K562 (cell line): ENCODE results near the gene ELP5. TPM values are rescaled to one million over a fixed set of nuclear protein-coding genes. Genes with fewer than 3 reads are reported as not detected.

Source experiments
- ATAC-seq: fragments of 200-7000 bp; cut with Tn5 transposase; 3 replicates; pipeline ENCODE4 v1.9.1; 2020; ENCODE audit warnings: moderate library complexity
- BruUV-seq: library from RNA; stranded (reverse); fragments of 400-500 nt; replicated peaks from 2 replicates; lab custom pipeline; 2021; lab: Mats Ljungman, UMichigan
- CTCF ChIA-PET: fragments of 300-600 bp; formaldehyde crosslinking; extraction: SDS; loops from one replicate; lab custom pipeline; 2021; ENCODE audit warnings: low intra/inter-chr PET ratio; lab: Yijun Ruan, JAX
- POLR2A ChIA-PET: fragments of 300-600, 350-650 bp; sonication (Branson Sonifier 250); formaldehyde crosslinking; extraction: SDS; loops from one replicate; lab custom pipeline; 2021; ENCODE audit warnings: antibody characterized with exemption, inconsistent platforms; lab: Yijun Ruan, JAX
- DNase-seq, 4 experiments: peaks; one replicate each; pipeline versions ENCODE4 v3.0.0 to v3.0.0-alpha.2; 2011 to 2018; ENCODE audit warnings: low spot score in 3 of 4, mixed read lengths in 3 of 4; ENCODE audit errors: extremely low read depth in 1 of 4
- FAIRE-seq: peaks from 2 replicates; lab custom pipeline; 2011; peaks lifted over from hg19 to GRCh38; lab: Jason Lieb, UNC
- H2AFZ ChIP-seq: 2 replicates; pipeline ENCODE4 v1.6.0; 2011; ENCODE audit warnings: low read depth, low read length, control low read depth, inconsistent platforms
- H3K27ac ChIP-seq: fragments of 200-600 bp; 3 replicates; pipeline ENCODE4 v1.8.0; 2011; ENCODE audit warnings: low read depth, mild to moderate bottlenecking, control low read depth, inconsistent platforms, low read length, moderate library complexity, mixed read lengths; ENCODE audit errors: extremely low read depth
- H3K27me3 ChIP-seq, 2 experiments: fragments of 300-600 bp in 1 of 2; 2 replicates in 1 of 2; 3 replicates in 1 of 2; pipeline versions ENCODE4 v1.6.0 to v1.8.0; 2011; ENCODE audit warnings: inconsistent platforms in 2 of 2, low read length in 2 of 2, mild to moderate bottlenecking in 1 of 2, mixed read lengths in 1 of 2, moderate library complexity in 1 of 2; ENCODE audit not compliant: control insufficient read depth in 2 of 2, insufficient read depth in 2 of 2
- H3K36me3 ChIP-seq: fragments of 300-600 bp; 3 replicates; pipeline ENCODE4 v1.8.0; 2011; ENCODE audit warnings: mild to moderate bottlenecking, low read length, inconsistent platforms; ENCODE audit not compliant: control insufficient read depth, insufficient read depth
- H3K4me1 ChIP-seq, 2 experiments: fragments of 200-600 bp in 1 of 2; replicated peaks in 1 of 2; 2 replicates in 1 of 2; 3 replicates in 1 of 2; pipeline versions ENCODE4 v1.5.1 to v1.8.0; 2011; ENCODE audit warnings: inconsistent platforms in 2 of 2, low read length in 2 of 2, mild to moderate bottlenecking in 1 of 2, mixed read lengths in 1 of 2, moderate library complexity in 1 of 2; ENCODE audit not compliant: control insufficient read depth in 2 of 2, insufficient read depth in 2 of 2
- H3K4me2 ChIP-seq: 2 replicates; pipeline ENCODE4 v1.6.1; 2011; ENCODE audit warnings: low read length, control low read depth, inconsistent platforms, mixed read lengths; ENCODE audit not compliant: insufficient read depth
- H3K4me3 ChIP-seq: fragments of 200-600 bp; sonication (generic), shearing (Covaris generic); 2 replicates; pipeline ENCODE4 v1.5.1; 2016; ENCODE audit warnings: control low read depth, inconsistent platforms
- H3K79me2 ChIP-seq: fragments of 200-600 bp; 3 replicates; pipeline ENCODE4 v1.8.0; 2011; ENCODE audit warnings: low read length, inconsistent platforms; ENCODE audit not compliant: control insufficient read depth, insufficient read depth
- H3K9ac ChIP-seq, 2 experiments: 2 replicates each; pipeline versions ENCODE4 v1.6.0 to v1.6.1; 2011; ENCODE audit warnings: low read depth in 2 of 2, low read length in 2 of 2, control low read depth in 1 of 2, inconsistent platforms in 1 of 2, mild to moderate bottlenecking in 1 of 2, mixed read lengths in 1 of 2; ENCODE audit not compliant: insufficient read depth in 1 of 2
- H3K9me1 ChIP-seq: one replicate; pipeline ENCODE4 v1.6.0; 2011; ENCODE audit warnings: inconsistent platforms, mild to moderate bottlenecking, low read length, moderate library complexity; ENCODE audit not compliant: control insufficient read depth, insufficient read depth
- H3K9me3 ChIP-seq: replicated peaks from 2 replicates; pipeline ENCODE4 v1.5.1; 2011; ENCODE audit warnings: low read depth, low read length, inconsistent platforms; ENCODE audit not compliant: control insufficient read depth, insufficient read depth
- H4K20me1 ChIP-seq: replicated peaks from 2 replicates; pipeline ENCODE4 v1.6.1; 2011; ENCODE audit warnings: low read length, inconsistent platforms, mixed read lengths; ENCODE audit not compliant: control insufficient read depth, insufficient read depth
- ATF1 ChIP-seq, 2 experiments: fragments of 450-650 bp in 1 of 2; IDR thresholded peaks; 2 replicates each; pipeline ENCODE4 v1.6.1; 2016; ENCODE audit warnings: missing compliant biosample characterization in 1 of 2, missing genetic modification characterization in 1 of 2
- ATF7 ChIP-seq: fragments of 450-650 bp; IDR thresholded peaks from 2 replicates; pipeline ENCODE4 v1.7.1; 2014; ENCODE audit warnings: mild to moderate bottlenecking, moderate library complexity
- CREM ChIP-seq: IDR thresholded peaks from 2 replicates; pipeline ENCODE4 v1.6.1; 2014; ENCODE audit warnings: antibody characterized with exemption, low read depth
- CTBP1 ChIP-seq: fragments of 450-650 bp; IDR thresholded peaks from 2 replicates; pipeline ENCODE4 v1.6.1; 2016; ENCODE audit warnings: borderline replicate concordance
- MYNN ChIP-seq, 2 experiments: sonication (generic); formaldehyde crosslinking in 1 of 2; IDR thresholded peaks; 2 replicates each; pipeline versions ENCODE4 v1.5.0 to v1.6.1; 2016 to 2020; ENCODE audit warnings: antibody characterized with exemption in 1 of 2, missing genetic modification reagents in 1 of 2
- ZNF695 ChIP-seq: fragments of 450-650 bp; formaldehyde crosslinking; IDR thresholded peaks from 2 replicates; pipeline ENCODE4 v1.4.0; 2020; ENCODE audit warnings: mild to moderate bottlenecking, moderate library complexity
- WGBS: fragments of 100-300 bp; shearing (Covaris generic); methylation state at CpG from one replicate; pipeline ENCODE4 v1.1.6; 2016; ENCODE audit warnings: low coverage, mixed read lengths; ENCODE audit not compliant: insufficient coverage; ENCODE audit errors: missing lambda C conversion rate; 5-methylcytosine and 5-hydroxymethylcytosine counted together
- in situ Hi-C: fragments of 300-500 bp; cut with MboI; formaldehyde crosslinking; loops from 4 replicates; pipeline ENCODE4 v1.15.0; 2018; ENCODE audit warnings: inconsistent platforms, mixed read lengths
- intact Hi-C: fragments of 100-400 bp; cut with micrococcal nuclease; formaldehyde crosslinking; loops from 2 replicates; pipeline ENCODE4 v1.14.2; 2022
- polyA plus RNA-seq, 8 experiments: library from polyadenylated mRNA; depleted of rRNA in 4 of 8; stranded (reverse) in 5 of 8; unstranded in 3 of 8; fragments of >200 nt; fragmentation: Nextera tagmentation in 2 of 8; fragmentation: Illumina TruSeq in 1 of 8; extraction: Ambion mirVana in 2 of 8; extraction: Trizol in 1 of 8; gene quantifications; 2 replicates each; pipeline versions ENCODE4 v1.2.1 to v1.2.3, GENCODE V29; 2011 to 2014; ENCODE audit warnings: inconsistent platforms in 1 of 8, missing spikeins in 1 of 8
- total RNA-seq, 7 experiments: library from RNA; depleted of rRNA in 6 of 7; stranded (reverse); fragments of >200 nt in 6 of 7; fragmentation: Illumina TruSeq in 2 of 7; extraction: Trizol in 2 of 7; gene quantifications; 2 replicates each; pipeline versions ENCODE4 v1.2.1 to v1.2.3, GENCODE V29; 2011 to 2021; ENCODE audit warnings: low replicate concordance in 1 of 7
- TF ChIP-seq, protein P1 (sequence below): fragments of 450-650 bp; formaldehyde crosslinking; IDR thresholded peaks from 2 replicates; pipeline ENCODE4 v1.4.0; 2022; ENCODE audit warnings: mild to moderate bottlenecking, moderate library complexity
- TF ChIP-seq, protein P2 (sequence below): sonication (generic); formaldehyde crosslinking; IDR thresholded peaks from 2 replicates; pipeline ENCODE4 v1.8.0; 2023; ENCODE audit warnings: mild to moderate bottlenecking, missing genetic modification reagents
- TF ChIP-seq, protein P3 (sequence below): sonication (generic); formaldehyde crosslinking; IDR thresholded peaks from 2 replicates; pipeline ENCODE4 v1.8.1; 2022; ENCODE audit warnings: missing genetic modification reagents
- TF ChIP-seq, protein P4 (sequence below): fragments of 450-650 bp; IDR thresholded peaks from 2 replicates; pipeline ENCODE4 v1.7.1; 2018; ENCODE audit warnings: mild to moderate bottlenecking, low read depth; ENCODE audit not compliant: partially characterized antibody

The ELP5 gene
- total and polyA plus RNA-seq, 9 of the 15 experiments (the other 6 are each of a cell fraction or from before 2014, with no cell fraction given), result 25.7 to 77.9 (median 52.9) TPM

DNA sequence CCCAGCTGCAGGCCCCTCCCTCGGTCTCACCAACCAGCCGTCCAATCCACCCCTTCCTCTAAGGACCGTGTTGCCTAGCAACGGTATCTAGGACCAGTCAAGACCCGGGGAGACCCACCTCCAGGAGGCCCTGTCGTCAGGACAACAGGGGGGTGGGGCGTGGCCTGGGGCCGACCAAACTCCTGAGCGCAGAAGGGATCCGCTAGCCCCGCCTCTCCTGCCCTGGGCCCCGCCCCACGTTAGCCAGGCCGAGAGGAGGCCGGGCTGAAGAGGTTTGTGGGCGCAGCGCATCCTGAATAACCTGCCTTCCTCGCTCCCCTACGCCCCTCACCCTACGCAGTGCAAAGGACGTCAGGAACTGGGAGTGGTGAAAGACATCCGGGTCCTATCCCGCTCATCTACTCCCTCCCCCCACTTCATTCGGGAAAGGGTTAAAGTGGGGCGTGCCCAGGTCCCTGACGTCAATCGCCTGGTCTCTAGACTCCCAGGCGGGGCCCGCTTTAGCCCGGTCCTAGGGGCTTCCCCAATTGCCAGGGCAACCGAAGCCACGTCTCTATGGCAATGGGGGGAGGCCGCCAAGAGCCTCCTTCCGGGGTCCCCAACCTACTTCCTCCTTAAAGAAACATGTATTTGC, 47.1 kb upstream of the ELP5 start:
- H3K27ac ChIP-seq, result no peak overlapping the region; the same call in 2 of the 3 replicates
- ChIA-PET POLR2A (no interaction called here), CTCF (no interaction called here)
- no peaks in the 10 kb centered on the region for H3K79me2 ChIP-seq
- peaks cover 21% of the 10 kb centered on the region; the same call in 2 of the 3 replicates for H3K36me3 ChIP-seq
- in situ Hi-C loops, result no loop called here
- H4K20me1 ChIP-seq, result peaks cover 3% of the 10 kb centered on the region; the same call in 1 of the 2 replicates
- peak overlapping the region in 1 of 2 experiments; percentile 66; a peak in 1 of 4 replicates for H3K9ac ChIP-seq
- no peaks in the 10 kb centered on the region for H3K27me3 ChIP-seq
- peaks cover 7 to 32% of the 10 kb centered on the region in 2 experiments; a peak in 4 of 5 replicates for H3K4me1 ChIP-seq
- peak; percentile 88 to 96 (median 94) for DNase-seq
- no peaks in the 10 kb centered on the region for H3K9me1 ChIP-seq
- 9% methylated on average over 16 of the region's 34 CpGs for WGBS
- peak overlapping the region; percentile 87 for H2AFZ ChIP-seq
- ATAC-seq, result peak; percentile 99
- peak overlapping the region; percentile 76 for H3K4me2 ChIP-seq
- peak; percentile 42 for FAIRE-seq
- intact Hi-C loops, result no loop called here
- no TSS peak for BruUV-seq
- H3K9me3 ChIP-seq, result no peaks in the 10 kb centered on the region
- peak overlapping the region; percentile 45 for H3K4me3 ChIP-seq
- TF ChIP-seq MYNN (IDR thresholded peaks at IDR 0.05) (peak; percentile 45; the same call in 1 of the 2 replicates), MYNN (CRISPR knock-in tag; IDR thresholded peaks at IDR 0.05) (no peak), CREM (peak; percentile 73), ZNF695 (no peak), ATF1 (CRISPR knock-in tag; IDR thresholded peaks at IDR 0.05) (no peak), ATF1 (tag; IDR thresholded peaks at IDR 0.05) (peak; percentile 85), CTBP1 (peak; percentile 33; the same call in 1 of the 2 replicates), ATF7 (peak; percentile 67; the same call in 1 of the 2 replicates)
- TF ChIP-seq, protein P1, sequence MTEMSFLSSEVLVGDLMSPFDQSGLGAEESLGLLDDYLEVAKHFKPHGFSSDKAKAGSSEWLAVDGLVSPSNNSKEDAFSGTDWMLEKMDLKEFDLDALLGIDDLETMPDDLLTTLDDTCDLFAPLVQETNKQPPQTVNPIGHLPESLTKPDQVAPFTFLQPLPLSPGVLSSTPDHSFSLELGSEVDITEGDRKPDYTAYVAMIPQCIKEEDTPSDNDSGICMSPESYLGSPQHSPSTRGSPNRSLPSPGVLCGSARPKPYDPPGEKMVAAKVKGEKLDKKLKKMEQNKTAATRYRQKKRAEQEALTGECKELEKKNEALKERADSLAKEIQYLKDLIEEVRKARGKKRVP (CRISPR knock-in tag), result no peak
- TF ChIP-seq, protein P2, sequence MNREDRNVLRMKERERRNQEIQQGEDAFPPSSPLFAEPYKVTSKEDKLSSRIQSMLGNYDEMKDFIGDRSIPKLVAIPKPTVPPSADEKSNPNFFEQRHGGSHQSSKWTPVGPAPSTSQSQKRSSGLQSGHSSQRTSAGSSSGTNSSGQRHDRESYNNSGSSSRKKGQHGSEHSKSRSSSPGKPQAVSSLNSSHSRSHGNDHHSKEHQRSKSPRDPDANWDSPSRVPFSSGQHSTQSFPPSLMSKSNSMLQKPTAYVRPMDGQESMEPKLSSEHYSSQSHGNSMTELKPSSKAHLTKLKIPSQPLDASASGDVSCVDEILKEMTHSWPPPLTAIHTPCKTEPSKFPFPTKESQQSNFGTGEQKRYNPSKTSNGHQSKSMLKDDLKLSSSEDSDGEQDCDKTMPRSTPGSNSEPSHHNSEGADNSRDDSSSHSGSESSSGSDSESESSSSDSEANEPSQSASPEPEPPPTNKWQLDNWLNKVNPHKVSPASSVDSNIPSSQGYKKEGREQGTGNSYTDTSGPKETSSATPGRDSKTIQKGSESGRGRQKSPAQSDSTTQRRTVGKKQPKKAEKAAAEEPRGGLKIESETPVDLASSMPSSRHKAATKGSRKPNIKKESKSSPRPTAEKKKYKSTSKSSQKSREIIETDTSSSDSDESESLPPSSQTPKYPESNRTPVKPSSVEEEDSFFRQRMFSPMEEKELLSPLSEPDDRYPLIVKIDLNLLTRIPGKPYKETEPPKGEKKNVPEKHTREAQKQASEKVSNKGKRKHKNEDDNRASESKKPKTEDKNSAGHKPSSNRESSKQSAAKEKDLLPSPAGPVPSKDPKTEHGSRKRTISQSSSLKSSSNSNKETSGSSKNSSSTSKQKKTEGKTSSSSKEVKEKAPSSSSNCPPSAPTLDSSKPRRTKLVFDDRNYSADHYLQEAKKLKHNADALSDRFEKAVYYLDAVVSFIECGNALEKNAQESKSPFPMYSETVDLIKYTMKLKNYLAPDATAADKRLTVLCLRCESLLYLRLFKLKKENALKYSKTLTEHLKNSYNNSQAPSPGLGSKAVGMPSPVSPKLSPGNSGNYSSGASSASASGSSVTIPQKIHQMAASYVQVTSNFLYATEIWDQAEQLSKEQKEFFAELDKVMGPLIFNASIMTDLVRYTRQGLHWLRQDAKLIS, result no peak
- TF ChIP-seq, protein P3, sequence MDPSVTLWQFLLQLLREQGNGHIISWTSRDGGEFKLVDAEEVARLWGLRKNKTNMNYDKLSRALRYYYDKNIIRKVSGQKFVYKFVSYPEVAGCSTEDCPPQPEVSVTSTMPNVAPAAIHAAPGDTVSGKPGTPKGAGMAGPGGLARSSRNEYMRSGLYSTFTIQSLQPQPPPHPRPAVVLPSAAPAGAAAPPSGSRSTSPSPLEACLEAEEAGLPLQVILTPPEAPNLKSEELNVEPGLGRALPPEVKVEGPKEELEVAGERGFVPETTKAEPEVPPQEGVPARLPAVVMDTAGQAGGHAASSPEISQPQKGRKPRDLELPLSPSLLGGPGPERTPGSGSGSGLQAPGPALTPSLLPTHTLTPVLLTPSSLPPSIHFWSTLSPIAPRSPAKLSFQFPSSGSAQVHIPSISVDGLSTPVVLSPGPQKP, result no peak
- TF ChIP-seq, protein P4, sequence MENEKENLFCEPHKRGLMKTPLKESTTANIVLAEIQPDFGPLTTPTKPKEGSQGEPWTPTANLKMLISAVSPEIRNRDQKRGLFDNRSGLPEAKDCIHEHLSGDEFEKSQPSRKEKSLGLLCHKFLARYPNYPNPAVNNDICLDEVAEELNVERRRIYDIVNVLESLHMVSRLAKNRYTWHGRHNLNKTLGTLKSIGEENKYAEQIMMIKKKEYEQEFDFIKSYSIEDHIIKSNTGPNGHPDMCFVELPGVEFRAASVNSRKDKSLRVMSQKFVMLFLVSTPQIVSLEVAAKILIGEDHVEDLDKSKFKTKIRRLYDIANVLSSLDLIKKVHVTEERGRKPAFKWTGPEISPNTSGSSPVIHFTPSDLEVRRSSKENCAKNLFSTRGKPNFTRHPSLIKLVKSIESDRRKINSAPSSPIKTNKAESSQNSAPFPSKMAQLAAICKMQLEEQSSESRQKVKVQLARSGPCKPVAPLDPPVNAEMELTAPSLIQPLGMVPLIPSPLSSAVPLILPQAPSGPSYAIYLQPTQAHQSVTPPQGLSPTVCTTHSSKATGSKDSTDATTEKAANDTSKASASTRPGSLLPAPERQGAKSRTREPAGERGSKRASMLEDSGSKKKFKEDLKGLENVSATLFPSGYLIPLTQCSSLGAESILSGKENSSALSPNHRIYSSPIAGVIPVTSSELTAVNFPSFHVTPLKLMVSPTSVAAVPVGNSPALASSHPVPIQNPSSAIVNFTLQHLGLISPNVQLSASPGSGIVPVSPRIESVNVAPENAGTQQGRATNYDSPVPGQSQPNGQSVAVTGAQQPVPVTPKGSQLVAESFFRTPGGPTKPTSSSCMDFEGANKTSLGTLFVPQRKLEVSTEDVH, result no peak
